Activated CD4-positive, alpha-beta memory T cell treated with anti-CD3 and anti-CD28 coated beads for 36 hours (primary cell): ENCODE data around the gene SRD5A1. TPM values are rescaled to one million over a fixed set of nuclear protein-coding genes. Genes with fewer than 3 reads are reported as not detected.
A peak's percentile ranks its signal among the peaks of the same experiment; 100 is the strongest.
"Not testable (repeated sequence)": the region's sequence is repeated elsewhere in the genome, so short reads cannot be mapped to it uniquely, and the experiment has no call there.

Source experiments
- CTCF ChIA-PET: fragments of 350-600 bp; sonication (Branson Sonifier 250); formaldehyde crosslinking; loops from one replicate; lab custom pipeline; 2021; ENCODE audit warnings: antibody characterized with exemption, inconsistent platforms; lab: Charles Lee
- POLR2A ChIA-PET: fragments of 350-600 bp; sonication (Branson Sonifier 250); formaldehyde crosslinking; loops from one replicate; lab custom pipeline; 2021; ENCODE audit warnings: antibody characterized with exemption; lab: Charles Lee
- DNase-seq: peaks from one replicate; pipeline ENCODE4 v3.0.0-alpha.2; 2020
- H3K27ac Mint-ChIP-seq: one replicate; pipeline ENCODE4 v1.8.0; 2021; ENCODE audit warnings: mixed read lengths
- H3K27me3 Mint-ChIP-seq: one replicate; pipeline ENCODE4 v1.8.0; 2021; ENCODE audit warnings: mixed read lengths
- H3K36me3 Mint-ChIP-seq: one replicate; pipeline ENCODE4 v1.8.0; 2021; ENCODE audit warnings: mixed read lengths
- H3K4me1 Mint-ChIP-seq: one replicate; pipeline ENCODE4 v1.8.0; 2021; ENCODE audit warnings: low read depth, mixed read lengths
- H3K4me3 Mint-ChIP-seq: one replicate; pipeline ENCODE4 v1.8.0; 2021; ENCODE audit warnings: mild to moderate bottlenecking, mixed read lengths
- H3K9me3 Mint-ChIP-seq: one replicate; pipeline ENCODE4 v1.8.0; 2021; ENCODE audit warnings: mixed read lengths
- intact Hi-C: fragments of 100-400 bp; cut with micrococcal nuclease; formaldehyde crosslinking; loops from one replicate; pipeline ENCODE4 v1.15.1; 2023
- total RNA-seq, 2 experiments: library from RNA; stranded (reverse); gene quantifications; one replicate each; pipeline ENCODE4 v1.2.3, GENCODE V29; 2021

Gene SRD5A1
- total RNA-seq, 2 experiments from 2014 or later: 9.5 to 11.0 TPM

DNA sequence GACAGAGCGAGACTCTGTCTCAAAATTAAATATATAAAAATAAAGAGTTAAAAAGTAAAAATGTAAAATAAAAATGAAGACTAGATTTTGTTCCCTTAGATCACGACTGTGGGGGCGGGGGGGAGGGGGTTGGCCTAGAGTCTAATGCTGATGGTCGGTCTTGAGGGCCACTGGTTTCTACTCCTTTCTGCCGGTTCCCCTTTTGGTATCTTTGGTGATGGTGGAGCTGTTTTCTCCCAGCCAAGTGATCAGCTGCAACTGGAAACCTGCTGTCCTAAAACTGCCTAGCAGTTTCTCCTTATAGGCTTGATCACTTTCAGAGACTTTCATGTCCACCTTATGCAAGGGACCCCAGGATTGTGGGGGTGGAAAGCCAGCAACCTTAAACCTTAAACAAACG is 1.1 kb downstream of the SRD5A1 start:
- Mint-ChIP-seq H3K27me3 (no peaks in the 10 kb centered on the region), H3K9me3 (no peaks in the 10 kb centered on the region), H3K36me3 (peaks cover 27% of the 10 kb centered on the region), H3K27ac (no peak overlapping the region), H3K4me1 (peaks cover 35% of the 10 kb centered on the region), H3K4me3 (peak overlapping the region; percentile 97)
- intact Hi-C loops: no loop called here
- ChIA-PET POLR2A (no interaction called here), CTCF (no interaction called here)
- no peak for DNase-seq

DNA sequence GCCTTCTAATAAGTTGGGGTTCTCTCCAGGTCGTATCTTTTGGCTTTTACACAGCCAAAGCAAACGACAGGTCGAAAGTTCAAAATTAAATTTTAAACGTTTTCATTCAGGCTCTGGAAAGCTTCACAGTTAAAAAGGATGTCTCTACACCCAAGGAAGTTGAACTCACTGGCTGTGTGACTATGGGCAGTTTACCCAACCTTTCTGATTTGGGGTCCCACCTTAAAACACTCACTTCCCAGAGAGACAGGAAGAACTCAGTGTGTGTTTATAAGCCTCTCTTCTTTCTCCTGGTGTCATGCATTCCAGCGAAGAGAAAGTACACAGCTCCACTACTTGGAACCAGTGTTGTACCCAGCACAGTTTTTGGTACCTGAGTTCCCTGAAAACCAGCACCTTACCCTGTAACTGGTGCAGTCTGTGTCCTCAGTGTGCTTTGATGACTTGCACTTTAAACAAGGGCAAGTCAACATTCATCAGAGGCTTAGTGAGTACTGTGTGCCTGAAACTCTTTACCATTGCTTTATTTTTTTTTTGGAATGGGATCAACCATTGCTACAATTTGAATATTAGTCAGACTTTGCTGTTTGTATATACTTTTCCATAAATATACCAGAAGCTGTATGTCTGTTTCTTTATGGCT is 1.7 kb downstream of the SRD5A1 start:
- H3K36me3 Mint-ChIP-seq: peaks cover 21% of the 10 kb centered on the region
- intact Hi-C loops: no loop called here
- ChIA-PET CTCF (interaction anchor here (1.2 kb wide), 1 partner anchor 110 kb away, joined by 4 read pairs; no protein-coding TSS in a partner anchor), POLR2A (no interaction called here)
- H3K9me3 Mint-ChIP-seq: no peaks in the 10 kb centered on the region
- H3K4me3 Mint-ChIP-seq: no peak overlapping the region
- no peaks in the 10 kb centered on the region for H3K27me3 Mint-ChIP-seq
- H3K27ac Mint-ChIP-seq: no peak overlapping the region
- H3K4me1 Mint-ChIP-seq: peaks cover 29% of the 10 kb centered on the region
- DNase-seq: no peak

DNA sequence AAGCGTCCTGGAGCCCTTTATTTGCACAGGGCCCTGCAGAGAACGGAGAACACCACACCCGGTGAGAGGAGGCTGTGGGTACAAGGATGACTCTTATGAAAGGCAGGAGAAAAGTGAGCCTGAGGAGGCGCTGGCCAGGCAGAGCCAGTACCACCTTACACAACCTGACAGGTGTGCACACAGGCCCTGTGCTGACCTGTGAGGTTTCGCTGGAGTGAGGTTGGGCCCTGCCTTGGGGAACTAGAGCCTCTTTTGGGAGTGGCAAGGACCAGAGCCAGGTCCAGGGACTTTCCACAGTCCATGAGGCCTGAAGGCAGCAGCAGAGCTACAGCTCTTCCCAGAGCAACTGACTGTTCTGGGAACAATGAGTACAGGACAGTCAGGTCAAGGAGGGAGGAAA is 3.1 kb downstream of the SRD5A1 start:
- Mint-ChIP-seq H3K4me3 (no peak overlapping the region), H3K27ac (no peak overlapping the region), H3K36me3 (peaks cover 7% of the 10 kb centered on the region), H3K4me1 (peaks cover 16% of the 10 kb centered on the region), H3K27me3 (no peaks in the 10 kb centered on the region), H3K9me3 (no peaks in the 10 kb centered on the region)
- CTCF ChIA-PET: interaction anchor here (1.2 kb wide), 1 partner anchor 109 kb away, joined by 4 read pairs; no protein-coding TSS in a partner anchor
- DNase-seq: no peak
- POLR2A ChIA-PET: no interaction called here
- intact Hi-C loops: no loop called here

DNA sequence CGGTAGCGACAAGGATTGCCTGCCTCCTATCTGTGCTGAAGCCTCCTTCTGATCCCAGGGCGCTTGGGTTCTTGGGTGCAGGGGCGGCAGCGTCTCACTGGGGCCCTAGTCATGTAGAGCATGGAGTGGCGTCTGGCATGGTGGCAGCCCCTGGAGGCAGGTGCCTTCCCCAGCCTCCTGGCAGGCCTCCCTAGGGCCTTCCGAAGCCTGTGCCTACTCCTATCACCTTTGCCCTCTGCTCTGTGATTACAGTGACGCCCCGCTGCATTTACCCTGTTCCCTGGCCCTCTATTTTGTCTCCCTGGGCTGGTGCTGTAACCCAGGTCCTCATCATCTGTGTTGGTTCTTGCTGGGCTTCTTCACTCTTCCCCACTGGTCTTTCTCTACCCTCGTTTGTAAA is 3.8 kb downstream of the SRD5A1 start:
- peaks cover 5% of the 10 kb centered on the region for H3K36me3 Mint-ChIP-seq

DNA sequence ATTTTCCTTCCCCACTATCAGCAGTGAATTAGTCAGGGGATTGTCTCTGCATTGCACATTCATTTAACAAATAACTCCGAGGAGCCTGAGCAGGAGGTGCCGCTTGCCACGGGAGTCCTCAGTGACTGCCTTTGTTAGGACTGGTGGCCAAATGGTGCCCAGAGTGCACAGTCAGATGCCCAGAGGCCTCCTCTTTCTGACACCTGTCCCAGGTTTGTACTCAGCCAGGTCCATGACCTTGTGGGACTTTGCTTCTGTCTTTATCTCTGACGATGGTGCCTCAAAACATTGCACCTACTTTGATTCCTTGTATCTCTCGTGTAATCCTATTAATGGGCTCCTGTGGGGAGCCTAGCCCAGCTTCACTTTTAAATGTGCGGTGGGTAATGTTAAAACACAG is 4.3 kb downstream of the SRD5A1 start:
- Mint-ChIP-seq H3K9me3 (no peaks in the 10 kb centered on the region), H3K4me1 (peaks cover 10% of the 10 kb centered on the region), H3K27ac (no peak overlapping the region), H3K27me3 (no peaks in the 10 kb centered on the region), H3K4me3 (no peak overlapping the region), H3K36me3 (no peaks in the 10 kb centered on the region)
- DNase-seq: no peak
- ChIA-PET CTCF (no interaction called here), POLR2A (no interaction called here)
- intact Hi-C loops: no loop called here

More for the DNA sequence above, 3.8 kb downstream of the SRD5A1 start:
- intact Hi-C loops: no loop called here
- H3K27ac Mint-ChIP-seq: no peak overlapping the region
- POLR2A ChIA-PET: no interaction called here
- no peak overlapping the region for H3K4me3 Mint-ChIP-seq
- H3K9me3 Mint-ChIP-seq: no peaks in the 10 kb centered on the region
- no peaks in the 10 kb centered on the region for H3K27me3 Mint-ChIP-seq
- H3K4me1 Mint-ChIP-seq: peaks cover 13% of the 10 kb centered on the region
- DNase-seq: no peak
- CTCF ChIA-PET: no interaction called here

DNA sequence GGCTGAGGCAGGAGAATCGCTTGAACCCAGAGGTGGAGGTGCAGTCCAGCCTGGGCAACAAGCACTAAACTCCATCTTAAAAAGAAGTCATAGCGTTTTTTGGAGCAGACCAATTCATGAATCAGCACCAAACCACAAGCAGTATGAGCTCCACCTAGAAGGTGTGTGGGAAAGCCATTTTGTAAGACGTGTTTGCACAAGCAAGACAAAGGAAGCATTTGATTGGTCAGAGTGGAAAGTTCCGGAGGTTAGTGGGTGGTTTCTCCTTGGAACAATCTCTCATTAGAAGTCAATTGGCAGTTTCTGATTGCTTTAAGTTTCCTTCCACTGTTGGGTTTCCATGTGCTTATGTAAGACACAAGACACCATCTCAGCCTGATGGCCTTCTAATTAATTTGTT is 5.0 kb downstream of the SRD5A1 start:
- H3K36me3 Mint-ChIP-seq: no peaks in the 10 kb centered on the region
- no peaks in the 10 kb centered on the region for H3K27me3 Mint-ChIP-seq
- no peak overlapping the region for H3K4me3 Mint-ChIP-seq
- CTCF ChIA-PET: no interaction called here
- intact Hi-C loops: no loop called here
- H3K27ac Mint-ChIP-seq: no peak overlapping the region
- H3K4me1 Mint-ChIP-seq: peaks cover 10% of the 10 kb centered on the region
- DNase-seq: no peak
- no peaks in the 10 kb centered on the region for H3K9me3 Mint-ChIP-seq
- POLR2A ChIA-PET: no interaction called here

DNA sequence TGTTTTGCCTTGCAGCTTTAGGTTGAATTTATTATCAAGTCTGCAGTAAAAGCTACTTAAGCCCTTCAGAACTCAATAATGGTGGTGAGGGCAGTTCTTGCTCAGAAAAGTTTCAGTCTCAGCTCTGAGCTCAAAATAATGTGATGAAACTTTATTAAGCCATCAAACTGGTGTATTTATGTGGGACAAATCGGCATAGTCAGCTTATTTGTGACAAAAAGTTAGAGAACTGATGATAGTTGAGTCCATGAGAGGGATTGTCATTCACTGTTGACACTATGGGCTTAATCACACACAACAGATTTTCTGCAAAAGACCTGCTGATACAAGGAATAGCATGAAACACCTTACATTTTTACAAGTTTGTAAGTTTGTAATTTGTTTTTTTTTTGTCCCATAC is 9.4 kb downstream of the SRD5A1 start:
- Mint-ChIP-seq H3K36me3 (peaks cover 13% of the 10 kb centered on the region), H3K9me3 (no peaks in the 10 kb centered on the region), H3K27ac (no peak overlapping the region), H3K4me3 (no peak overlapping the region), H3K27me3 (no peaks in the 10 kb centered on the region), H3K4me1 (peaks cover 2% of the 10 kb centered on the region)
- DNase-seq: no peak
- ChIA-PET POLR2A (no interaction called here), CTCF (no interaction called here)
- intact Hi-C loops: no loop called here

DNA sequence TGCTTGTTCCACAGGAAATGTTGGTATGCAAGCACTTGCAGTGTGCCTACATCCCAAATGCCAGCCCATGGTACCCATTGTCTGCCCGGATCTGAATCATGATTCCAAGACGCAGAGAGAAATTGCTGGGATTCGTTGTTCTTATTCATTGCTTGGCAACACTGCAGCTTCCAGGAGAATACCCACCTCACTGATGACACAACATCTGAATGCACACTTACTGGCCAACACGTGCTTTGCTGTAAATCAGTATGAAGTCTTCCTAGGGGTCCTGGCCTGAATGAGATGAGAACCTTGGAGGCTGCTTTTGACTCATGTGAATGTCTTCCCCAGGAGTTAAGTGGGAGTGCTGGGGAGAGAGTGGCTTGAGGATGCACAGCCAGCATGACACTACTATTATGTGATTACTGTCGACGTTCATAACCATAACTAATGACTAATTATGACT is 11.6 kb downstream of the SRD5A1 start:
- ChIA-PET CTCF (no interaction called here), POLR2A (no interaction called here)
- Mint-ChIP-seq H3K27ac (no peak overlapping the region), H3K27me3 (no peaks in the 10 kb centered on the region), H3K9me3 (peaks cover 2% of the 10 kb centered on the region), H3K4me1 (peaks cover 2% of the 10 kb centered on the region), H3K4me3 (no peak overlapping the region), H3K36me3 (peaks cover 14% of the 10 kb centered on the region)
- intact Hi-C loops: no loop called here
- DNase-seq: no peak

DNA sequence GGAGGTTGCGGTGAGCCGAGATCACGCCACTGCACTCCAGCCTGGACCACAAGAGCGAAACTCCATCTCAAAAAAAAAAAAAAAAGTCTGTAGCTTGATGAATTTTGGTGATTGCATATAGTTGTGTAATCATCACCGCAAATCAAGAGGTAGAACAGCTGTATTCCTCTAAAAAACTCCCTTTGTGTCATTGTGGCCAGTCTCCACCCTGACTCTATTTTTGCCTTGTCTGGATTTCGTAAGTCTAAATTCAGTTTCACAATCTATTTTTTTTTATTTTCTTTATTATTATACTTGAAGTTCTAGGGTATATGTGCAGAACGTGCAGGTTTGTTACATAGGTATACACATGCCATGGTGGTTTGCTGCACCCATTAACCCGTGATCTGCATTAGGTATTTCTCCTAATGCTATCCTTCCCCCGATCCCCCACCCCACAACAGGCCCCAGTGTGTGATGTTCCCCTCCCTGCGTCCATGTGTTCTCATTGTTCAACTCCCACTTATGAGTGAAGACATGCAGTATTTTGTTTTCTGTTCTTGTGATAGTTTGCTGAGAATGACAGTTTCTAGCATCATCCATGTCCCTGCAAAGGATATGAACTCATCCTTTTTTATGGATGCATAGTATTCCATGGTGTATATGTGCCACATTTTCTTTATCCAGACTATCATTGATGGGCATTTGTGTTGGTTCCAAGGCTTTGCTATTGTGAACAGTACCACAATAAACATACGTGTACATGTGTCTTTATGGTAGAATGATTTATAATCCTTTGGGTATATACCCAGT is 12.5 kb downstream of the SRD5A1 start:
- H3K36me3 Mint-ChIP-seq: peaks cover 16% of the 10 kb centered on the region
- H3K27me3 Mint-ChIP-seq, H3K9me3 Mint-ChIP-seq, CTCF ChIA-PET, DNase-seq, intact Hi-C loops, H3K4me3 Mint-ChIP-seq, H3K4me1 Mint-ChIP-seq, POLR2A ChIA-PET, H3K27ac Mint-ChIP-seq: not testable (repeated sequence)

DNA sequence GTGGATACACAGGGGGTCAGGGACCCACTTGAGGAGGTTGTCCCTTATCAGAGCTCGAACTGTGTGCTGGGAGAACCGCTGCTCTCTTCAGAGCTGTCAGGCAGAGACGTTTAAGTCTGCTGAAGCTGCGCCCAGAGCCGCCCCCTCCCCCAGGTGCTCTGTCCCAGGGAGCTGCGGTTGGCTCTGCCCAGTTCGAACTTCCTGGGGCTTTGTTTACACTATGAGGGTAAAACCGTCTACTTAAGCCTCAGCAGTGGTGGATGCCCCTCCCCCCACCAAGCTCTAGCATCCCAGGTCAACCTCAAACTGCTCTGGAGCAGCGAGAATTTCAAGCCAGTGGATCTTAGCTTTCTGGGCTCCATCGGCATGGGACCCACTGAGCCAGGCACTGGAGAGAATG is 15.9 kb downstream of the SRD5A1 start:
- DNase-seq: no peak
- CTCF ChIA-PET: no interaction called here

DNA sequence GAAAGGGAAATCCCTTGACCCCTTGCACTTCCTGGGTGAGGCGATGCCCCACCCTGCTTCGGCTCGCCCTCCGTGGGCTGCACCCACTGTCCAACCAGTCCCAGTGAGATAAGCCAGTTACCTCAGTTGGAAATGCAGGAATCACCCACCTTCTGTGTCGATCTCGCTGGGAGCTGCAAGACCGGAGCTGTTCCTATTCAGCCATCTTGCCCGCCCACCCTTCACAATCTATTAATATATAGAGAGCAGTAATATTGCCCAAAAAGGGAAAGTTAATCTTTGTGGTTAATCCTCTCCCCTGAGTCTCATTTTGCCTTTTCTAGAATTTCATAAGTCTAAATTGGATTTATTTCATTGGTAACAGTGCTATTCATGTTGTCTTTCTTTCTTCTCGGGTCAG is 16.4 kb downstream of the SRD5A1 start:
- ChIA-PET CTCF (no interaction called here), POLR2A (no interaction called here)
- Mint-ChIP-seq H3K27ac (no peak overlapping the region), H3K4me3 (no peak overlapping the region), H3K9me3 (peaks cover 4% of the 10 kb centered on the region), H3K4me1 (peaks cover 2% of the 10 kb centered on the region), H3K36me3 (peaks cover 19% of the 10 kb centered on the region), H3K27me3 (no peaks in the 10 kb centered on the region)
- DNase-seq: no peak
- intact Hi-C loops: no loop called here

More for the DNA sequence above, 15.9 kb downstream of the SRD5A1 start:
- intact Hi-C loops: no loop called here
- H3K27me3 Mint-ChIP-seq: no peaks in the 10 kb centered on the region
- POLR2A ChIA-PET: no interaction called here
- H3K4me3 Mint-ChIP-seq: no peak overlapping the region
- H3K36me3 Mint-ChIP-seq: peaks cover 21% of the 10 kb centered on the region
- no peak overlapping the region for H3K27ac Mint-ChIP-seq
- H3K4me1 Mint-ChIP-seq: peaks cover 2% of the 10 kb centered on the region
- peaks cover 4% of the 10 kb centered on the region for H3K9me3 Mint-ChIP-seq

DNA sequence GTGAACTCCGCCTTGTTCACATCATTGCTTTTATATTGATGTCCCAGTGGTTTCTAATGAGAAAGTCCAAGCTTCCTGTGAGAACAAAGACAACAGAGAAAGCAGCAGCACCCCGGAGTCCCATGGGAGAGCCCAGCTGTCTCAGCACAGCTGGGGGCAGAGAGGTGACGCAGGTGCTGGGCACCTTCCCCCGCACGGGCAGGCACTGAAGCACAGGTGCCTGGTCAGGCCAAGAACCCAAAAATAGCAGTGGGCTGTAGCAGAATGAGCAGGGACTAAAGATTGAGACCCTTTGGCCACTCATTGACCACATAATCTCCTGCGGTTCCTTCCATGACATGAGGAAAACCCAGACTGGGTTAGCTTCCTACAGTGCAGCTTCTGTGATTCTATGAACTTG is 18.8 kb downstream of the SRD5A1 start:
- Mint-ChIP-seq H3K9me3 (peaks cover 21% of the 10 kb centered on the region), H3K4me3 (no peak overlapping the region), H3K27me3 (no peaks in the 10 kb centered on the region), H3K36me3 (peaks cover 35% of the 10 kb centered on the region), H3K27ac (no peak overlapping the region), H3K4me1 (no peaks in the 10 kb centered on the region)
- no peak for DNase-seq
- ChIA-PET CTCF (no interaction called here), POLR2A (no interaction called here)
- intact Hi-C loops: no loop called here

DNA sequence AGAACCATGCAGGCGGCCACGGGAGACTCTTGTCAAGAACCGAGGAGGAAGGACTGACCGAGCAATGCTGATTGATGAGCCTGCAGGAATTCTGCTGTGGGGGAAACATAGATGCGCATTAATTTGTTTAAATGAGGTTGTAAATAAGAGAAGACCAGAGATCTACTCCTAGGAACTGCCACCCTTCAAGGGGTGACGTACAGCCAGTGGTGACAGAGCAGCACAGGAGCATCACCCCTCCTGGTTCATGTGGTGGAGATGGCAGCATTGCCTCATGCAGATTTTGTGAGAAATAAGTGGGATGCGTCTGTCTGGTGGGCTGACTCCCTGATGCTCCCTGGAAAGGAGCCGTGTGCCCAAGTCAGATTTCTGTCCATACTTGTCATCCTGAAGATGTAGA is 22.2 kb downstream of the SRD5A1 start:
- intact Hi-C loops: no loop called here
- Mint-ChIP-seq H3K9me3 (peaks cover 20% of the 10 kb centered on the region), H3K36me3 (peaks cover 48% of the 10 kb centered on the region), H3K4me3 (no peak overlapping the region), H3K27ac (no peak overlapping the region), H3K27me3 (no peaks in the 10 kb centered on the region), H3K4me1 (peaks cover 6% of the 10 kb centered on the region)
- DNase-seq: no peak
- ChIA-PET POLR2A (no interaction called here), CTCF (no interaction called here)
